CD4-positive, alpha-beta memory T cell (primary cell): Measurements from ENCODE around the gene DCAF15. TPM values are rescaled to one million over a fixed set of nuclear protein-coding genes. Genes with fewer than 3 reads are reported as not detected.
A peak's percentile ranks its signal among the peaks of the same experiment; 100 is the strongest.

ENCODE experiments used
- CTCF ChIA-PET: fragments of 350-600 bp; sonication (Branson Sonifier 250); formaldehyde crosslinking; loops from one replicate; lab custom pipeline; 2021; ENCODE audit warnings: inconsistent platforms; ENCODE audit not compliant: partially characterized antibody; lab: Charles Lee
- POLR2A ChIA-PET: fragments of 350-600 bp; sonication (Branson Sonifier 250); formaldehyde crosslinking; loops from one replicate; lab custom pipeline; 2021; ENCODE audit not compliant: partially characterized antibody; lab: Charles Lee
- DNase-seq, 5 donors: peaks; one replicate each; pipeline versions ENCODE4 v3.0.0 to v3.0.0-alpha.2; 2020 to 2022; ENCODE audit warnings: mixed read lengths in 1 of 5
- H3K27ac ChIP-seq: one replicate; pipeline ENCODE4 v1.7.0; 2013; ENCODE audit warnings: low read depth, low read length
- H3K27me3 ChIP-seq: 2 replicates; pipeline ENCODE4 v1.7.0; 2013; ENCODE audit warnings: mild to moderate bottlenecking, low read length, moderate library complexity; ENCODE audit not compliant: insufficient read depth
- H3K36me3 ChIP-seq: 2 replicates; pipeline ENCODE4 v1.7.0; 2013; ENCODE audit warnings: mild to moderate bottlenecking, low read length, moderate library complexity; ENCODE audit not compliant: insufficient read depth
- H3K4me1 ChIP-seq: 2 replicates; pipeline ENCODE4 v1.7.0; 2013; ENCODE audit warnings: mild to moderate bottlenecking, low read length, moderate library complexity; ENCODE audit not compliant: insufficient read depth
- H3K4me3 ChIP-seq, 2 donors: one replicate each; pipeline ENCODE4 v1.7.0; 2013; ENCODE audit warnings: low read length in 2 of 2, mild to moderate bottlenecking in 1 of 2
- H3K9me3 ChIP-seq, 2 donors: one replicate each; pipeline ENCODE4 v1.7.0; 2013; ENCODE audit warnings: low read length in 2 of 2, control low read depth in 1 of 2; ENCODE audit not compliant: control insufficient read depth in 1 of 2
- H3K27ac Mint-ChIP-seq, 7 donors: one replicate each; pipeline ENCODE4 v1.8.0; 2020 to 2021; ENCODE audit warnings: mixed read lengths in 7 of 7, mild to moderate bottlenecking in 6 of 7, inconsistent platforms in 3 of 7, moderate library complexity in 3 of 7
- H3K27me3 Mint-ChIP-seq, 2 donors: one replicate each; pipeline ENCODE4 v1.8.0; 2020 to 2021; ENCODE audit warnings: mixed read lengths in 2 of 2
- H3K36me3 Mint-ChIP-seq, 2 donors: one replicate each; pipeline ENCODE4 v1.8.0; 2020 to 2021; ENCODE audit warnings: mixed read lengths in 2 of 2, inconsistent platforms in 1 of 2, mild to moderate bottlenecking in 1 of 2
- H3K4me1 Mint-ChIP-seq, 4 donors: one replicate each; pipeline ENCODE4 v1.8.0; 2020 to 2021; ENCODE audit warnings: mixed read lengths in 4 of 4, mild to moderate bottlenecking in 1 of 4
- H3K4me3 Mint-ChIP-seq, 8 donors: one replicate each; pipeline ENCODE4 v1.8.0; 2020 to 2021; ENCODE audit warnings: mixed read lengths in 8 of 8, mild to moderate bottlenecking in 7 of 8, moderate library complexity in 6 of 8, inconsistent platforms in 3 of 8
- H3K9me3 Mint-ChIP-seq, 8 donors: one replicate each; pipeline ENCODE4 v1.8.0; 2020 to 2021; ENCODE audit warnings: mixed read lengths in 8 of 8, mild to moderate bottlenecking in 5 of 8, inconsistent platforms in 3 of 8, moderate library complexity in 1 of 8
- intact Hi-C: fragments of 100-400 bp; cut with micrococcal nuclease; formaldehyde crosslinking; loops from one replicate; pipeline ENCODE4 v1.15.1; 2023
- polyA plus RNA-seq, 2 donors: library from polyadenylated mRNA; unstranded; fragments of 300-500 nt; fragmentation: Illumina TruSeq; gene quantifications; one replicate each; pipeline ENCODE4 v1.2.3, GENCODE V29; 2021
- total RNA-seq, 2 experiments: library from RNA; stranded (reverse); gene quantifications; one replicate each; pipeline ENCODE4 v1.2.3, GENCODE V29; 2021

Gene DCAF15
- total and polyA plus RNA-seq, 4 experiments from 2014 or later: 4.9 to 96.7 (median 50.0) TPM

GRCh38 chr19:13985771-13986347 lies 33.5 kb downstream of the DCAF15 start:
- peaks cover 17 to 19% of the 10 kb centered on the region in 2 donors for H3K36me3 Mint-ChIP-seq
- H3K4me1 ChIP-seq: peaks cover 84% of the 10 kb centered on the region
- H3K27me3 ChIP-seq: no peaks in the 10 kb centered on the region
- H3K4me1 Mint-ChIP-seq: peaks cover 33 to 91% (median 63%) of the 10 kb centered on the region in 4 donors
- DNase-seq: no peak
- ChIA-PET POLR2A (interaction anchor here (0.6 to 10.0 kb wide), 16 partner anchors 9 to 238 kb away, joined by 3 to 200 read pairs (median 6); partner anchors contain the start of genes DCAF15, IL27RA and RFX1), CTCF (interaction anchor here (0.8 to 6.7 kb wide), 7 partner anchors 16 to 73 kb away, joined by 3 to 43 read pairs (median 5); partner anchors contain the start of gene IL27RA)
- no peaks in the 10 kb centered on the region for H3K9me3 ChIP-seq
- H3K27ac Mint-ChIP-seq: peak overlapping the region; percentile 95 to 100 (median 98)
- intact Hi-C loops: loop anchor here (1.0 kb wide), 6 partner anchors 12 to 106 kb away; partner anchors contain the start of genes BRME1, CC2D1A, DCAF15 and RFX1
- H3K27ac ChIP-seq: peak overlapping the region; percentile 95
- no peaks in the 10 kb centered on the region for H3K36me3 ChIP-seq
- H3K27me3 Mint-ChIP-seq: no peaks in the 10 kb centered on the region
- H3K9me3 Mint-ChIP-seq: no peaks in the 10 kb centered on the region
- H3K4me3 Mint-ChIP-seq: peak overlapping the region; percentile 34 to 93 (median 80)
- peak overlapping the region; percentile 40 to 49 for H3K4me3 ChIP-seq

GRCh38 chr19:13986348-13986904 lies 34.1 kb downstream of the DCAF15 start:
- ChIA-PET POLR2A (interaction anchor here (1.1 to 10.0 kb wide), 10 partner anchors 9 to 238 kb away, joined by 3 to 200 read pairs (median 12); partner anchors contain the start of genes DCAF15, IL27RA and RFX1), CTCF (interaction anchor here (0.7 to 6.7 kb wide), 7 partner anchors 12 to 61 kb away, joined by 3 to 43 read pairs (median 5); partner anchors contain the start of genes IL27RA and RFX1)
- no peaks in the 10 kb centered on the region for H3K9me3 ChIP-seq
- H3K4me1 ChIP-seq: peaks cover 84% of the 10 kb centered on the region
- Mint-ChIP-seq H3K4me1 (peaks cover 35 to 93% (median 65%) of the 10 kb centered on the region in 4 donors), H3K27ac (peak overlapping the region; percentile 95 to 100 (median 98)), H3K4me3 (peak overlapping the region; percentile 69 to 93 (median 74)), H3K9me3 (no peaks in the 10 kb centered on the region), H3K27me3 (no peaks in the 10 kb centered on the region), H3K36me3 (peaks cover 21 to 24% of the 10 kb centered on the region in 2 donors)
- peak; percentile 96 to 100 (median 98) for DNase-seq
- peak overlapping the region; percentile 43 to 49 for H3K4me3 ChIP-seq
- H3K27ac ChIP-seq: peak overlapping the region; percentile 95
- H3K36me3 ChIP-seq: no peaks in the 10 kb centered on the region
- no peaks in the 10 kb centered on the region for H3K27me3 ChIP-seq
- intact Hi-C loops: loop anchor here (1.0 kb wide), 6 partner anchors 12 to 106 kb away; partner anchors contain the start of genes BRME1, CC2D1A, DCAF15 and RFX1

GRCh38 chr19:13987101-13987890 lies 35.0 kb downstream of the DCAF15 start:
- Mint-ChIP-seq H3K27me3 (no peaks in the 10 kb centered on the region), H3K9me3 (no peaks in the 10 kb centered on the region), H3K27ac (peak overlapping the region; percentile 95 to 100 (median 98)), H3K36me3 (peaks cover 24 to 26% of the 10 kb centered on the region in 2 donors), H3K4me1 (peaks cover 37 to 90% (median 66%) of the 10 kb centered on the region in 4 donors), H3K4me3 (peak overlapping the region; percentile 69 to 93 (median 74))
- CTCF ChIA-PET: interaction anchor here (0.7 to 6.7 kb wide), 6 partner anchors 11 to 361 kb away, joined by 3 to 43 read pairs (median 4); partner anchors contain the start of genes IL27RA and RFX1
- H3K27me3 ChIP-seq: no peaks in the 10 kb centered on the region
- peaks cover 75% of the 10 kb centered on the region for H3K4me1 ChIP-seq
- intact Hi-C loops: no loop called here
- H3K9me3 ChIP-seq: no peaks in the 10 kb centered on the region
- POLR2A ChIA-PET: interaction anchor here (1.2 to 10.0 kb wide), 8 partner anchors 9 to 70 kb away, joined by 3 to 200 read pairs (median 18); partner anchors contain the start of genes DCAF15, IL27RA and RFX1
- H3K36me3 ChIP-seq: peaks cover 6% of the 10 kb centered on the region
- DNase-seq: no peak
- peak overlapping the region; percentile 43 to 49 for H3K4me3 ChIP-seq
- H3K27ac ChIP-seq: peak overlapping the region; percentile 95

- Histone ChIP-seq H3K27ac (no peak overlapping the region), H3K36me3 (peaks cover 14% of the 10 kb centered on the region), H3K9me3 (no peaks in the 10 kb centered on the region), H3K4me3 (no peak overlapping the region), H3K4me1 (peaks cover 55% of the 10 kb centered on the region), H3K27me3 (no peaks in the 10 kb centered on the region)
- no peak for DNase-seq
- H3K4me3 Mint-ChIP-seq: no peak overlapping the region
- ChIA-PET POLR2A (interaction anchor here (0.9 to 10.0 kb wide), 4 partner anchors 9 to 42 kb away, joined by 4 to 200 read pairs (median 78); partner anchors contain the start of genes DCAF15, IL27RA and RFX1), CTCF (interaction anchor here (0.8 to 6.7 kb wide), 3 partner anchors 9 to 84 kb away, joined by 4 to 43 read pairs (median 4); no protein-coding TSS in a partner anchor)
- peaks cover 30 to 78% (median 50%) of the 10 kb centered on the region in 4 donors for H3K4me1 Mint-ChIP-seq
- no peaks in the 10 kb centered on the region for H3K27me3 Mint-ChIP-seq
- intact Hi-C loops: no loop called here
- H3K27ac Mint-ChIP-seq: peak overlapping the region; percentile 82 to 98 (median 92)
- peaks cover 27 to 33% of the 10 kb centered on the region in 2 donors for H3K36me3 Mint-ChIP-seq
- no peaks in the 10 kb centered on the region for H3K9me3 Mint-ChIP-seq
Measured at GRCh38 chr19:13989487-13989886, 37.2 kb downstream of the DCAF15 start.

GRCh38 chr19:13990085-13990484 lies 37.8 kb downstream of the DCAF15 start:
- H3K9me3 ChIP-seq: no peaks in the 10 kb centered on the region
- Mint-ChIP-seq H3K9me3 (no peaks in the 10 kb centered on the region), H3K36me3 (peaks cover 27 to 35% of the 10 kb centered on the region in 2 donors), H3K4me1 (peaks cover 29 to 72% (median 46%) of the 10 kb centered on the region in 4 donors), H3K4me3 (no peak overlapping the region), H3K27me3 (no peaks in the 10 kb centered on the region), H3K27ac (peak overlapping the region in 5 of 7 donors; percentile 25 to 98 (median 84))
- CTCF ChIA-PET: interaction anchor here (1.2 to 6.7 kb wide), 2 partner anchors 8 to 12 kb away, joined by 4 to 43 read pairs; no protein-coding TSS in a partner anchor
- DNase-seq: no peak
- H3K27ac ChIP-seq: no peak overlapping the region
- POLR2A ChIA-PET: interaction anchor here (0.6 to 10.0 kb wide), 4 partner anchors 14 to 42 kb away, joined by 3 to 200 read pairs (median 78); partner anchors contain the start of genes DCAF15, IL27RA and RFX1
- H3K4me1 ChIP-seq: peaks cover 49% of the 10 kb centered on the region
- H3K4me3 ChIP-seq: no peak overlapping the region
- no peaks in the 10 kb centered on the region for H3K27me3 ChIP-seq
- intact Hi-C loops: no loop called here
- H3K36me3 ChIP-seq: peaks cover 14% of the 10 kb centered on the region

GRCh38 chr19:13992025-13992424 lies 39.7 kb downstream of the DCAF15 start:
- no peak for DNase-seq
- peaks cover 18 to 52% (median 31%) of the 10 kb centered on the region in 4 donors for H3K4me1 Mint-ChIP-seq
- POLR2A ChIA-PET: interaction anchor here (2.1 to 2.6 kb wide), 2 partner anchors 12 to 14 kb away, joined by 8 to 21 read pairs; partner anchors contain the start of gene RFX1
- peaks cover 27 to 35% of the 10 kb centered on the region in 2 donors for H3K36me3 Mint-ChIP-seq
- Histone ChIP-seq H3K27ac (no peak overlapping the region), H3K9me3 (no peaks in the 10 kb centered on the region), H3K4me1 (peaks cover 30% of the 10 kb centered on the region), H3K36me3 (peaks cover 14% of the 10 kb centered on the region), H3K27me3 (no peaks in the 10 kb centered on the region), H3K4me3 (no peak overlapping the region)
- CTCF ChIA-PET: interaction anchor here (1.1 kb wide), 2 partner anchors 11 to 58 kb away, joined by 3 read pairs; no protein-coding TSS in a partner anchor
- intact Hi-C loops: no loop called here
- H3K4me3 Mint-ChIP-seq: peak overlapping the region in 2 of 8 donors; percentile 4 to 39
- no peaks in the 10 kb centered on the region for H3K9me3 Mint-ChIP-seq
- H3K27ac Mint-ChIP-seq: peak overlapping the region in 5 of 7 donors; percentile 10 to 80 (median 46)
- H3K27me3 Mint-ChIP-seq: no peaks in the 10 kb centered on the region
